ENCODE measurements around the gene SRSF11. TPM values are rescaled to one million over a fixed set of nuclear protein-coding genes. Genes with fewer than 3 reads are reported as not detected.

SRSF11 gene
- total RNA-seq, 1 donor from 2014 or later = 73.2 TPM

DNA sequence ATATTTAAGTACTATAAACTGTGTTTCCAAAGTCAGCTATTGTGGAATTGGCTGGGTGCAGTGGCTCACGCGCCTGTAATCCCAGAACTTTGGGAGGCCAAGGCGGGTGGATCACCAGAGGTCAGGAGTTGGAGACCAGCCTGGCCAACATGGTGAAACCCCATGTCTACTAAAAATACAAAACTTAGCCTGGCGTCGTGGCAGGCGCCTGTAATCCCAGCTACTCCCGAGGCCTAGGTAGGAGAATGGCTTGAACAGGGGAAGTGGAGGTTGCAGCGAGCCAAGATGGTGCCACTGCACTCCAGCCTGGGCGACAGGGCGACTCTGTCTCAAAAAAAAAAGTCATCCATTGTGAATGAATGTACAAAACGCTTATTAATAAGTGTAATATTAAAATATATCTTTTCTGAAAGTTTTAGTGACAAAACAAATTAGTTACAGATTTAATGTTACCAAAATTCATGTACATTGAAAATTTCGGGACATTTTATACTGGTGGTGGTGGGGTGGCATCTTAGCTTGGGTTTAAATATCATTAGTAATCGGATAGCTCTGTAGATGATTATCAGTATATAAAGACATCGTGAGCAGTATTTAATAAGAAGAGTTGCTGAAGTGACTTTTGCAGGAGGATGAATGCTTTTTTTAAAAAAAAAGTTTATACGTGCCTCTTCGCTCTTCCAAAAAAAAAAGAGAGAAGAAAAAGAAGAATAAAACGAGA is 503 bp upstream of the SRSF11 start:
- TF ChIP-seq, protein P1, sequence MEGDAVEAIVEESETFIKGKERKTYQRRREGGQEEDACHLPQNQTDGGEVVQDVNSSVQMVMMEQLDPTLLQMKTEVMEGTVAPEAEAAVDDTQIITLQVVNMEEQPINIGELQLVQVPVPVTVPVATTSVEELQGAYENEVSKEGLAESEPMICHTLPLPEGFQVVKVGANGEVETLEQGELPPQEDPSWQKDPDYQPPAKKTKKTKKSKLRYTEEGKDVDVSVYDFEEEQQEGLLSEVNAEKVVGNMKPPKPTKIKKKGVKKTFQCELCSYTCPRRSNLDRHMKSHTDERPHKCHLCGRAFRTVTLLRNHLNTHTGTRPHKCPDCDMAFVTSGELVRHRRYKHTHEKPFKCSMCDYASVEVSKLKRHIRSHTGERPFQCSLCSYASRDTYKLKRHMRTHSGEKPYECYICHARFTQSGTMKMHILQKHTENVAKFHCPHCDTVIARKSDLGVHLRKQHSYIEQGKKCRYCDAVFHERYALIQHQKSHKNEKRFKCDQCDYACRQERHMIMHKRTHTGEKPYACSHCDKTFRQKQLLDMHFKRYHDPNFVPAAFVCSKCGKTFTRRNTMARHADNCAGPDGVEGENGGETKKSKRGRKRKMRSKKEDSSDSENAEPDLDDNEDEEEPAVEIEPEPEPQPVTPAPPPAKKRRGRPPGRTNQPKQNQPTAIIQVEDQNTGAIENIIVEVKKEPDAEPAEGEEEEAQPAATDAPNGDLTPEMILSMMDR (conservative IDR thresholded peaks at IDR 0.05; ENCODE audit: low read depth, low read length) = no peak
- no peak for DNase-seq (ENCODE audit: low read depth)
- peak overlapping the region; percentile 68 for H3K4me3 ChIP-seq (ENCODE audit: low read depth, low read length)

DNA sequence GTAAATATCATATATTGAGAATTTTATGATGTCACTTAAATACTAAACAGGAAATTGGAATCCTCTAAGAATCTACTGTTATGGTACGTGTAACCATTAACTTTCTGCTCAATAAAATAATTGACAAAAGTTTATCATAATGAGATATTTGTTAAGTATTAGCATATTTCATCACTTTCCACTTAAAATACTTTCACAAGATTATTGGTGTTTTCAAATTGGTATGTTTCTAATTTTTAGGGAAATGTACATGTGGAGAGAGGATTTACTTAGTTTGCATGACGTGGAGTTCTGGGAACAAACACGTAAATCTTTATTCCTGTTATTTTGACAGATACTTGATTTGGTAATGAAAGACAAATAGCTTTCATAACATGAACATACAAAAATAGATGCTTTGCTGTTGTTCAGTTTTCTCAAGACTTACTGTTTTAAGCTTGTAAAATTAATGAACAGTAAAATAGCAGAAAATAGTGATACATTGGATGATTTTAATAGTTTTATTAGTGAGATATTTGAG is 1.6 kb downstream of the SRSF11 start:
- no peak for DNase-seq (ENCODE audit: low read depth)
- TF ChIP-seq, protein P1 (conservative IDR thresholded peaks at IDR 0.05; ENCODE audit: low read depth, low read length) = no peak
- peak overlapping the region; percentile 68 for H3K4me3 ChIP-seq (ENCODE audit: low read depth, low read length)

DNA sequence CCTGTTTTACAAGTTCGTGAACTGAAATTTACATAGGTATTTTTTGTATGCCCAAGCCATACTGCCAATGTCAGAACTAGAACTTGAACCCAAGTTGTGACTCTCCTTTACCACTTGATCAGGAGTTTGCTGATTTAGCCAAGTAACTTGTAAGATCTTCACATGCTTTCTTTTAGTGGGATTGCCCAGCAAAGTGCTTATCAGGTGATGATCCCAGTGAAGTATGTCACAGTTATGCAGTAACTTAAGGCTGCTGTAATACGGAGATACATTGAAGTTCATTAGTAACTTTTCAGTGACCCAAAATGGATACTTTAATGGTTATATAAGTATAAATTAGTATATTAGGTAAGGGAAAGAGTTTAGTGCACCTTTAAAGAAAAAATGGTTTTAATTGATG is 3.8 kb downstream of the SRSF11 start:
- no peak overlapping the region for H3K4me3 ChIP-seq (ENCODE audit: low read depth, low read length)
- TF ChIP-seq, protein P1 (conservative IDR thresholded peaks at IDR 0.05; ENCODE audit: low read depth, low read length) = no peak
- DNase-seq (ENCODE audit: low read depth) = no peak

DNA sequence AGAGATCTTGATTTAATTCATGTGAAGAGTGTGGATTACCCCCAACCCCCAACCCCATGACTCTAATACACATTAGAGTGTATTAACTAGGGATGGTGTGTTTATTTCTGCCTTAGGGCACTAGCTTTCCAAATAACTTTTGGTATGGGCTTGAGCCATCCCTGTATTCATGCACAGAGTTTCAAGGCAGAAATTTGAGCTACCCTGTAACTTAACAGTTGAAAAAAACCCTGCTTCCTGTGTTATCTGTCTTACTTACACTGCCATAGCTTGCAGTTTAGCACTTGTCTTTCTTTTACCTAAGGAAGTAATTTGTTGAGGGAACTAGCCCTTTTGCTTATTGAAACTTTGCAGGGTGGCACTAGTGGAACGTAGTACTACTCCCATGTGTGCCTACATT is 6.3 kb downstream of the SRSF11 start:
- no peak for DNase-seq (ENCODE audit: low read depth)
- TF ChIP-seq, protein P1 (conservative IDR thresholded peaks at IDR 0.05; ENCODE audit: low read depth, low read length) = no peak
- no peak overlapping the region for H3K4me3 ChIP-seq (ENCODE audit: low read depth, low read length)

DNA sequence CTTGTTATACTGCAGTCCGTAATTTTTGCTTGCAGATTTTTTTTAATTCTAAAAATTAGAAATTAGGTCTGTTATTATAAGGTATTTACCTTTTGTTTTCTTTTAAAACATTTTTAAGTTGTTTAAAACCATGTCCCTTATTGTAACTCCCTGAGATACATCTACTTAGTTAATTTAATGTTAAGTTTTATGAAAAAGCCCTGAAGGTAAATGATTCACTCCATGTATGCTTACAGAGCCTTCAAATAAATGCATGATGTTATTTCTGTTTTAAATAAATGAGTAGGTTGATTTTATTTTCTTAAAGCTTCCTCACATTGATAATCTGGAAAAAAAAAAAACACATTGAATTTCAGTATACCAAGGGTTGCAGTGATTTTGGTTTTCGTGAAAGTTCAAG is 7.5 kb downstream of the SRSF11 start:
- H3K4me3 ChIP-seq (ENCODE audit: low read depth, low read length) = no peak overlapping the region
- DNase-seq (ENCODE audit: low read depth) = no peak
- TF ChIP-seq, protein P1 (conservative IDR thresholded peaks at IDR 0.05; ENCODE audit: low read depth, low read length) = no peak

DNA sequence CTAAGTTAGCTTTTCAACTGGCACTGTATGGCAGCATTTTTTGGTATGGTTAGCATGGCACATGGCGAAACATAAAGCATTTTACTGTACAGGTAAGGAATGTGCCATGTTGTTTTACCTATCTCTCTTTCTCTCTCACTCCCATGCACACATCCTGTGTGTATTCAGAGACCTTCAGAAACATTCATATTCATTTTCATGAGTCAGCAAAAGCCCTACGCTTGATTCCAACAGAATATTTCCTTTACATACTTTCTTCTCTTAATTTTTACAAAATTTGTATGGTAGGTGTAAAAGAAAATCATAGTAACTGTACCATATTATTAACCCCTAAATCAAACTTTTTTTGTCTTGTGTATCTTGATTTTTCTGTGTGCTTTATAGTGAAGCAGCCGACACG is 10.3 kb downstream of the SRSF11 start:
- H3K4me3 ChIP-seq (ENCODE audit: low read depth, low read length) = no peak overlapping the region
- TF ChIP-seq, protein P1 (conservative IDR thresholded peaks at IDR 0.05; ENCODE audit: low read depth, low read length) = no peak
- no peak for DNase-seq (ENCODE audit: low read depth)

DNA sequence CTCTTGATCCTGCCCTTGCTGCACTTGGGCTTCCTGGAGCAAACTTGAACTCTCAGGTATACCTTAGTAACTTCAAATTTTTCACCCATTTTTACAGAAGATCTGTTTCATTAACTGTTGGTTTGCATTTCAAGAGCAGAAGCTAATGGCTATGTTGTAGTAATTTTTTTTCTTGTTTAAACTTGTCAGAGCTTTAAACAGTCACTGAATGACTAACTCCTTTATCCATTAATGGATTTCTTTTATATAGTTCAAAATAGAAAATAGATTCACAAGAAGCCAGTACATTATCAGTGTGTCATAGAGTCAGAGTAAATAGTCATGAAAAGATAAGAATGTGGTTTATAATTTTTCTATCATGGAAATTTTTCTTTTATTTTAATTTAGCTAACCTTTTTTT is 13.6 kb downstream of the SRSF11 start:
- TF ChIP-seq, protein P1 (conservative IDR thresholded peaks at IDR 0.05; ENCODE audit: low read depth, low read length) = no peak
- no peak for DNase-seq (ENCODE audit: low read depth)
- no peak overlapping the region for H3K4me3 ChIP-seq (ENCODE audit: low read depth, low read length)

Measured in epithelial cell of proximal tubule (primary cell).